Measurements from ENCODE around the gene TMEM190. TPM values are rescaled to one million over a fixed set of nuclear protein-coding genes. Genes with fewer than 3 reads are reported as not detected.

TMEM190 gene
- polyA plus RNA-seq, 1 donor: 0.48 TPM

- no peak for DNase-seq
These were observed 25.9 kb upstream of the TMEM190 start for GRCh38 chr19:55350620-55351315.

DNA sequence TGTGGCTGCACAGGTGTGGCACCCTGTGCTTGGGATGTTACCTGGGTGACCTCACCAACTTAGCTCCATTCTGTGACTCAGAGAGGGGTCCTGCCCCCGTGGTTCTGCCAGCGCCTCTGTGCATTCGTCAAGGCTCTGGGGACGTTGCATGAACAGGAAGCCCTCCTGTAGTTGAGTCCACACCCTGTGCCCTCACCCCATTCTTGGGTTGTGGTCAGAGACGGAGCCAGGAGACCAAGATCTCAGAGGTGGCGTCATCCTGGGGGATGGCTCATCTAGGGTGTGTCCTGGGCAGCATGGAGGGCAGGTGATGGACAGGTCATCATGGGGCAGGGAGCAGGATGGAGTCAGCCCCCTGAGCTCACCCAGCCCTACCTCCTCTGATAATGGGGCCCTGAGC, 24.6 kb upstream of the TMEM190 start:
- no peak for DNase-seq

- DNase-seq: no peak
These were observed 24.0 kb upstream of the TMEM190 start for GRCh38 chr19:55352549-55353145.

DNA sequence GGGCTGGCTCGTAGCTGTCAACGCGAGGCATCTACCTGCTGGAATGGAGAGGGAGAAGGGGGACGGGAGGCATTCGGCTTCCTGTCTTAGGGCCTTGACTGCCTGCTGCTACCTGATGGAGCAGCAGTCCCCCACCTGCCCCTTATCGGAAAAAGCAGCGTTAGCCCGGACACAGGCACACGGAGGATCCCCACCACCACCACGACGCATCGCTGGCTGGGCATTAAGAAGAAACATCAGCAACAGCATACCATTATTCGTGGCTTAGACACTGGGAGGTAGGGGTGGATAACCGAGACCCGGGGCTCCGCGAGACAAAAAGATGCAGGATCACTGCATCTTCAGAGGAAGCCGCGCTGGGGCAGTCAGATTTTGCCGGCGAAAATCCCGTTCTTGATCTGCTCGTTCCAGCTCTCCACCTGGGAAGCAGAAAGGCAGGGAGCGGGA, 23.2 kb upstream of the TMEM190 start:
- no peak for DNase-seq

DNA sequence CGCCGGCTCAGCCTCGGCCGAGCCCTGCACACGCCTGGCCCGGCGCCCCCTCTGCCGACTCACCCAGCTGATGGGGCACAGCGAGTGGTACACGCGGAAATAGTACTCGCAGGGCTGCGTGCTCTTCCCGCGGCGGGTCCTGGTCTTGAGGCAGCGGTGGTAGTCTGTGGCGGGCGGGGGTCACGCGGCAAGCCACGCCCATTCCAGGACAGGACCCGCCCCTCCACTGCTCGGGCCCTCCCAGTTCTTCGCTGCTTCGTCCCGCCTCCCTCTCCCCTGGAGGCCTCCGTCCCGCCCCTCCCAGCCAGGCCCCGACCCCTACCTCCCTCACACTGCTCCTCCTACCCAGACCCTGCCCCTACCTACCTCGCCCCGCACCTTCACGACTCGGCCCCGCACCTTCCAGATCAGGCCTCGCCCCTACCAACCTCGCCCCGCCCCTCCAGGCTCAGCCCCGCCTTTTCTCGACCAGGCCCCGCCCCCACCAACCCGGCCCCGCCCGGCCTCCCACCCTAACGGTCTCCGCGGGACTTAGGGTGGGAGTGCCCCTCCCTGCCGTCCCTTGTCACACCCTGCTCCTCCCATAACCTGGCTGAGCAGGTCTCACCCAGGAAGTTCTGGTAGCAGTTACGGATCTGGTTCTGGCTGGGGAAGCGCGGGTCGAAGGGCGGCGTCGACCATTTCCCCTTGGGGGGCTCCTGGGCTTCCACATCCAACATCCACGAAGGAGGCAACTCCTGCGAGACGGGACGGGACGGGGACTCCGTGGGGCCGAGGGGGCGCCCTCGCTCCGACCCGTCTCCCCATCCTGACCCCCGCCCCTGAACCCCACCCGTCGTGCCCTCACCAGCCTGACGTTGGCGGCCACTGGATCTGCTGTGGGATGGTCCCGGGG, 22.6 kb upstream of the TMEM190 start:
- no peak for DNase-seq

- no peak for DNase-seq
These were observed 21.9 kb upstream of the TMEM190 start, which contains the start of gene COX6B2 for GRCh38 chr19:55354698-55355212. TSS of gene COX6B2 (minus strand) at chr19:55354719. CDS start at chr19:55354521, 198 bp downstream.

- no peak for DNase-seq
These were observed 21.3 kb upstream of the TMEM190 start for GRCh38 chr19:55355213-55355821.

DNA sequence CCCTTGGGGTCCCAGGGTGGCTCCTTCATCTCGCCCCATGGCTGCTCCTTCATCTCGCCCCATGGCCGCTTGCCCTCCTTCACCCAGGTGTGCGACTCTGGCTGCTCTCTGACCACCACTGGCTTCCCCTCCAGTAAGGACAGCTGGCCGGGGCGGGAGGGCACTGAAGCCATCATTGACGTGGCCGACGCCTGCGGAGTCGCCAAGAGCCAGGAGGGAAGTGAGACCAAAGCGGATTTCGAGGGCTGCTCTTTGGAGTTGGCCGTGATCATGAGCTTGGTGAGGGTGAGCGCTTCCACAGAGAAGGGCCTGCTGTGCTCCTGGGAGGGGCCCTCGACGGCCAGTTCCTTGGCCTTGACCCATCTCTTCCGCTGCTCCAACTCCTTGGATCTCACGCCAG, 18.1 kb upstream of the TMEM190 start:
- no peak for DNase-seq

DNA sequence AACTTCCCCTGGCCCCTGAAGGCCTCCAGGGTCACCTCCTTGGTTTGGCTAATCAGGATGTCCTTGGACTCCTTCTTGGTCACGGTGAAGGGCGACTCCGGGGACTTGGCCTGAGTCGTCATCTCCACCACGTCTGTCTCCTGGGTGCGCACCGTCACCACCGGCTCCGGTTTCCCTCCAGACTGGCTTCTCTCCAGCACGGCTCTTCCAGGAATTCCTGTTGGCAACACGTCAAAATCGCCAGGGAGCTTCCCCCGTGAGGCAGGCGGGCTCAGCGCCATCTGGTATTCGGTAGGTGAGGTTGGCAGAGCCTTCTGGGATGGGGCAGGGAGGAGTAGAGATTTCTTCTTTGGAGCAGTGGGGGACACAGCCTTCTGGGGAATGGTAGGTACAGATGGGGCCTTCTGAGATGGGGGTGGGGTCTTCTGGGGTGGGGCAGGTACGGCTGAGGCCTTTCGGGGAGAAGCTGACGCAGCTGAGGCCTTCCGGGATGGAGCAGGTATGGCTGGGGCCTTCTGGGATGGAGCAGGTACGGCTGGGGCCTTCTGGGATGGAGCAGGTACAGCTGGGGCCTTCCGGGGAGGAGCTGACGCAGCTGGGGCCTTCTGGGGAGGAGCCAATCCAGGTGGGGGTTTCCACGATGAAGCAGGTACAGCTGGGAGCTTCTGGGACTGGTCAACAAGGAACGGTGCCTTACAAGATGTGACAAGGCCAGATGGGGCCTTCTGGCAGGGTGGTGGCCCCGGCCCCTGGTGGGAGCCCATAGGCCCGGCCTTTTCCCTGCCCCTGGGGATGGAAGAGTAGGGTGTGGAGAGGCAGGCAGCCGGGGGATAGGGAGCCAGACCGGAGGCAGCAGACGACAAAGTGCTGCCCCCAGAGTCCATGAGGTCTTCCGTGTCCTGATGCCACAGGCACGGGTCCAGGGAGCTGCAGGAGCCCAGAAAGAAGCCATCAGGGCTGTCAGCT, 17.4 kb upstream of the TMEM190 start:
- no peak for DNase-seq

DNA sequence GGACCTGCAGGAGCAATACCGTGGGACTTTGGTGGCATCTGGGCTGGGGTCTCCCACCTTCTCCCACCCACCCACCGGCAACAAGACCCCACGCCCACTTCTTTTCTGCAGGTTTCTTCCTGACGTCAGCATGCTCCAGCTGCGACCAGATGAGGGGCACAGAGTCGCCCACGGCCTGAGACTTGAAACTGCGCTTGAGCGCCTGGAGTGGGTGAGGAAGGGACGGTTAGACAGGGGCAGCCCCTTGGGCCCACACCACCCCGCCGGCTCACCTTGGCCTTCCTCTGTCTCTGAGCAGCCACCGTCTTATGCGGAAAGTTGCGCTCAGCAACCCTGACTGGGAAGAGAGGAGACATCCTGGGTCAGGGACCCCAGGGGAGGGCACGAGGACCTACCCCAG, 15.7 kb upstream of the TMEM190 start:
- no peak for DNase-seq

DNA sequence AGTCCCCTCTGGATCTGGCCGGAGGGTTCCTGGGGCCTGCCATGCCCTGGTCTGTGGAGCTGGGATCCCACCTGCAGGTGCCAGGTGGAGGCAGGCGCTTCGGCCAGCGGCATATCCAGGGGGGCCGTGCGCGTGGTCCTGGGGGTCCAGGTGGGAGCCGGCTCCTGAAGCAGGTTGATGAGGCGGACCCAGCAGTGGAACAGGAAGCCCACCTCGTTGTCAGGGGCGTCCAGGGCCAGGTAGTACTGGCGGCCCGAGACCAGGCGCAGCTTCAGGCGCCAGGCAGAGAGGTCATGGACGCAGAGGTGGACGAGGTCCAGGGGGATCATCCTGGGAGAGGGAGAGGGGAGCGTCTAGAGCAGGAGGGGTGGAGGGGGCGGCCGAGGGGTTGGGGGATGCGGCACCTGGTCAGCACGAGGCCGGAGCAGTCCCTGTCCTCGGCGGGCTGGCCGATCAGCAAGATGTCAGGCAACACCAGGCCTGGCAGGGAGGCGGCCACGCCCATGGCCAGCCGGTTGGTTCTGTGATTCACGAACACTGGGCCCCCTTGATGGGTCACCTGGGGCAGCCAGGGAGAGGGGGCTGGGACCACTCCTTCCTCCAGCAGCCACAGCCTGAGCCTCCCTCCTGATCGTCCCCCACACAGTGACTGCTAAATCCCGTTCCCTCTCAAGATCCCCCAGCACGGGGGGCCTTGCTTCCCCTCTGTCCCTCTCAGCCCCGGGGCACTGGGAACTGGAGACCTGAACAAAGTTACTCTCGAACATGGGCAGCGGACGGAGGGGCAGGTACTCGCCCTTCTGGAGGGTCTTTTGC, 14.2 kb upstream of the TMEM190 start:
- no peak for DNase-seq

- no peak for DNase-seq
These were observed 13.5 kb upstream of the TMEM190 start, which contains the start of gene GARIN5B for GRCh38 chr19:55362990-55363716. TSS of gene GARIN5B (minus strand) at chr19:55363260. CDS start at chr19:55363066, 194 bp downstream.

- DNase-seq: no peak
These were observed 11.4 kb upstream of the TMEM190 start for GRCh38 chr19:55365245-55365644.

DNA sequence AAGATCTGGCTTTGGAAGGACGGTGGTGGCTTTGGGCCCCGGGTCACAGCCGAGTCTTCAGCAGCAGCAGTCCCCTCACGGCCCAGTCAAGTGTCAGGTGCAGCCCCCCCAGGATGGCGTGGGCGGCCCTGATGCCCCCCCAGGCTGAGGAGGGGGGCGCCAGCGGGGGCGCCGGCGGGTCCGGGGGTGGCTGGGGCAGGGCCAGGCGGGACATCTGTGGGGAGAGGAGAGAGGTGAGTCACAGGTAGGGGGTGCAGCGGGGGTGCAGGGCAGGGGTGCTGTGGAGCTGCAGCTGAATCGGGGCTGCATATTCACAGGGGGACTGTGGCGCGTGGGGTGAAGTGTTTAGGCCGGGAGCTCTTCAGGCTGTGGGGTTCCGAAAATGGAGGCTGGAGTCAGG, 10.7 kb upstream of the TMEM190 start:
- no peak for DNase-seq

DNA sequence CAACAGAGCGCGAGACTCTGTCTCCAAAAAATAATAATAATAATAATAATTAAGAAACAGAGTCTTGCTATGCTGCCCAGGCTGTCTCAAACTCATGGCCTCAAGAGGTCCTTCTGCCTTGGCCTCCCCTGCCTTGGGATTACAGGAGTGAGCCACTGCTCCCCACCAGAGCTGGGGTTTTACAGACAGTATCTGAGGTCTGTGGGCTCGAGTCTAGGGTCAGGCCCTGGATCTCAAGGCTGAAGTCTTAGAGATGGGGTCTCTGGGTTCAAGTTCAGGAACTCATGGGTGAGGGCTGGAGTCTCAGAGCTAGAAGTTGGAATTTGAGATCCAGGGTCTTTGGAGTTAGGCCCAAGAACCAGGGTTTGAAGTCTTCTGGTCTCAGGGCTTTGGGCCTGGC, 9.8 kb upstream of the TMEM190 start:
- no peak for DNase-seq

- DNase-seq: no peak
These were observed 8.5 kb upstream of the TMEM190 start for GRCh38 chr19:55368106-55368505.

- no peak for DNase-seq
These were observed 7.7 kb upstream of the TMEM190 start for GRCh38 chr19:55368701-55369563.

DNA sequence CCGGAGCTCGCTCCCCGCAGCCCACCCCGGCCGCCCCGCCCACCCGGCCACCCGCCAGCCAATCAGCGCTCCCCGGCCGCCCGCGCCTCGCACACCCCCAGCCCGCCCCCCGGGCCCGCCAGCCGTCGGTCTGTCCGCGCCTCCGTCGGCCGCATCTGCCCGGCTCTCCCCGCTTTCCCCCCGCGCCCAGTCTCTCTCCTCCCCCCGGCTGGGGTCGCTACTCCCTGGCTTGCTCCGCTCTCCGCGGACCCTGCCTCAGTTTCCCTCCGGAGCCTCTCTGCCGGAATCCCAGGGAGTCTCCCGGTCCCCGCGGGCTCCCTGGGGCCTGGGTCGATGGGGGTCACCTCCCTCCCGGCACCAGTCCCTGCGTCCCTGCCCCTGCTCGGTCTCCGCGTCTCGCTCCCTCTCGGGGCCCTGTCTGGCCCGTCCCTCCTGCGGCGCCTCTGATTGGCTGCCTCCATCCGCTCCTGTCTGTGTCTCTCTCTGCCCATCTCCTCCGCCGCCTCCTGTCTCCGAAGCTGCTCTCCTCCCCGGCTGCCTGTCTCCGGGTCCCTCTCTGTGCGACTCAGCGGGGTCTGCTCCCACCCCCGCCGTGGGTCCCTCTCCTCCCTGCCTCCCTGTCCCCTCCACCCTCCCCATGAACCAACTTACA, 6.8 kb upstream of the TMEM190 start:
- no peak for DNase-seq

Measured in left kidney (tissue), 2 donors.